HG03139 (cell line): ENCODE results near the gene CTSZ.
A peak's percentile ranks its signal among the peaks of the same experiment; 100 is the strongest.
"Not testable (repeated sequence)": the region's sequence is repeated elsewhere in the genome, so short reads cannot be mapped to it uniquely, and the experiment has no call there.

Experiments
- ATAC-seq: cut with Tn5 transposase; IDR thresholded peaks from one replicate; pipeline ENCODE4 v1.9.1; 2021; ENCODE audit not compliant: unreplicated experiment

Gene CTSZ

DNA sequence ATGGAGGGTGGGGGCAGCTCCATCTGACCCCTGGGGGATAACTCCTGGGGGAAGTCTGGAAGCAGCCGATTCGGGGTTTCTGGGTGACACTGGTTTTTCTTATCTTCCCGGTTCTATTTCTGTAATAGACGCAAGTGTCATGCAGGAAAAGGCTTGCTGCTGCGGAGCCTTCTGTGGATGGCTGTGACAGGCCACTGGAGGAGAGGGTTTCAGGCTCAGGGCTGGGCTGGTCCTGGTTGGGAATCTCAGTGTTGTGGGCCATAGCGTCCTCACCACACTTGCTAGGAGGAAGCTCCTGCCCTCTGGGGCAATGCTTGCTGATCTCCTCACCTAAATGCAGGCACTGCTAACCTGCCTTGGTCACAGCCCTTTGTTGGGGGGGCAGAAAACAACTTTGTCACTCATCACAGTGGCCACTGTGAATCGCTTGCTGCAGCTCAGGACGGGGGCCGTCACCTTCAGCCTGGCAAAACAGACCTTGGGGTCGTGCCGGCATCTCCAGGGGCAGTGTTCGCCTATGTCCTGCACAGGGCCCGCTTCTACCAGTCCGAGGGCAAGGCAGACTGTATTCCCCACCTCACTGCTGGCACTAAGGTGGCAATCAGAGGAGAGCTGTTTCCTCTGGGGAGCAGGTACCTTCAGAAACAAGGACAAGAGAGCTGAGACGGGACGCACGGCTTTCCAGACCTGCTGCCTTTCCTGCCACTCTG, 7.8 kb upstream of the CTSZ start:
- ATAC-seq: no peak

DNA sequence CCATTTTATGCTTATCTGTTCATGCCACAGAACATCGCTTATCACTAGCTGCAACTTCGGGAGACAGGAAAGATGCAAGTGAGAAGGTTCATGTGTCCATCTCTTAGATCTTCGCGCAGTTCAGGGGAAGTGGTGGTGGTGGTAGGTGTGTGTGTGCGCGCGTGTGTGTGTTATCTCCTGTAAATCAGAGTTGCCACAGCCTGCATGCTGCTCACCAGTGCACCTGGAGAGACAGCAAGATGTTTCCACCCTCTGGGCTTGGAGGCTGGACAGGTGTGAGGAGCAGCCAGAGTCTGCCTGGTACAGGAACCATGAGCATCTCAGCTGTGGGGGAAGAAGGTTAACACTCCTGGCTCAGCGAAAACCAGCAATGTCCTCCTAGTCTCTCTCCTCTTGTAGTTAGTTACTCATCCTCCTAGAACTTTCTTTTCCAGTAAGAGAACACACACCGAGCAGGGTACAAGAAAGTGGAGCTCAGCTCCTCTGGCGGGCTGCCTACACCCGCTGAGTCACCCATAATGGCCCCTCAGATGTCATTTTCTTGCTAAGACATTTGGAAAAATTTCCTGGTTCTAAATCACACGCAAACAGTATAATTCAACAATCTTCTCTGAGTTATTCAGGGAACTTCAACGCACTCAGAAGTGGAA, 7.0 kb upstream of the CTSZ start:
- ATAC-seq: no peak

DNA sequence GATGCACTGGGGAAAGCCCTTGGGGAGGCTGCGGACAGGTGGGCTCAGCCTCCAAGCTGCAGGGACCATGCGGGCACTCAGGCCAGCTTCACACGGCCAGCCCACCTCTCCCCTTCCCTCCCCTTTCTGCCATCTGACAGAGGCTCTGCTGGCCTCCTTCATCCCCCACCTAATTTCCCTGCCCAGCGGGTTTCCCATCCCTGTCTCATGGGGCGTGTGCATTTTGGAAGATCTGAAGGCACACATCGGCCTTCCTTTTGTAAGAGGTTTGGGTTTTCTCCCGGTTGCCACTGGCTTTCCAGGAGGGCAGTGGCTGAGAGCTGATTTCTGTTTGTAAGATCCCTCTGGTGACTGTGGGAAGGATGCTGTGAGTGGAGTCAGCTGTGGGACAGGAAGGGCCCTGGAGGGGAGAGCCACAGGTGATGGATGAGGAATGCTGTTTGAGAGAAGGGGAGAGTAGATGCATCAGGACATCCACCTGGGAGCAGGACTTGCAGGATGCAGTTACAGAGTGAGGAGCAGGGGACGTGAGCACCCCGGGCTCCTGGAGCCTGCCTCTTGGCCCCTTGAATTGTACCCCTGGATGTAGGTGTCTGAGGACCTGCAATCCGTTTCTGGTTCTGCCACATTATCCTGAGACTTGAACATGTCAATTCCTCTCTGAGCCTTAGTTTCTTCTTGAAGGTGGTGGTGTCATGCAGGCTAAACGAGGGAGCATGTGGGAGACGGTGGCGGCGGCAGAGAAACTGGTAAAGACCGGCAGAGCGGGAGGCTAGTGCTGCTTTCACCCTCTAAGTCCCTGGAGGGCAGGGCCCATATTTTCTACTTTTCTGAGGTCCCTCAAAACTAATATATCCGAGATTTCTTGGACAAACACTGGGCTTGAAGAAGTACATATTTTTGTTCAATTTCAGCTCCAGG, 6.2 kb upstream of the CTSZ start:
- ATAC-seq: no peak

DNA sequence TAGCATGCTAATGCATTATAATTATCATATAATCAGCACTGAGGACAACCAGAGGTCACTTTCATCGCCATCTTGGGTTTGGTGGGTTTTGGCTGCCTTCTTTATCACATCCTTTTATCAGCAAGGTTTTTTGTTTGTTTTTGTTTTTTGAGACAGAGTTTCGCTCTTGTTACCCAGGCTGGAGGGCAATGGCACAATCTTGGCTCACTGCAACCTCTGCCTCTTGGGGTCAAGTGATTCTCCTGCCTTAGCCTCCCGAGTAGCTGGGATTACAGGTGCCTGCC, 4.8 kb upstream of the CTSZ start:
- not testable (repeated sequence) for ATAC-seq

DNA sequence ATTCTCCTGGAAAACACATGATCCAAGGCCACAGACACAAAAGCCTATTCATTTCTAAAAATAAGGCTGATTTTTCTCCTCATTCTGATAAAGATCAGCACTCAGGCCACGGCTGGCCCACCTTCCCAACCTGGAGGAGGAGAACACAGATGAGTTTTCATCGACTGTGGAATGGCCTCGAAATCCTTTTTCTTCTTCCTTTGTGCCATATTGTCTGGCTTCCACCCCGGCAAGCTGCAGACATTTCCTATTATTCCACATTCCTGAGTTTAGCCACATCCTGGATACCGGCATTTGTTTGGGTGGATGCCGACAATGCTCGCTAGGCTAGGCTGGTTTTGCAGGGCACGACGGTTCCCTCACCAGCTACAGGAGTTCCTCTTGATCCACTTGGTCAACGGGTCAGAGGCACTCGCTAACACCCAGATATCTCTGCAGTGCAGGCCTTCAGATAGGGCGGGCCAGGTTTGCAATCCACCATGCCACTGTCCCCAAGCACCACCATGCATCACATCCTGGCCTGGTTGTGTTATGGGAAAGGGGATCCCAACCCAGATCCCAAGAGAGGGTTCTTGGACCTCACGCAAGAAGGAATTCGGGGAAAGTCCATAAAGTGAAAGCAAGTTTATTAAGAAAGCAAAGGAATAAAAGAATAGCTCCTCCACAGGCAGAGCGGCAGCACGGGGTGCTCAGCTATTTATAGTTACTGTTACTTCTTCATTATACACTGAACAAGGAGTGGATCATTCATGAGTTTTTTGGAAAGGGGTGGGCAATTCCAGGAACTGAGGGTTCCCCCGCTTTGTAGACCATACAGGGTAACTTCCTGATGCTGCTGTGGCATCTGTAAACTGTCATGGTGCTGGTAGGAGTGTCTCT, 4.2 kb upstream of the CTSZ start:
- no peak for ATAC-seq

DNA sequence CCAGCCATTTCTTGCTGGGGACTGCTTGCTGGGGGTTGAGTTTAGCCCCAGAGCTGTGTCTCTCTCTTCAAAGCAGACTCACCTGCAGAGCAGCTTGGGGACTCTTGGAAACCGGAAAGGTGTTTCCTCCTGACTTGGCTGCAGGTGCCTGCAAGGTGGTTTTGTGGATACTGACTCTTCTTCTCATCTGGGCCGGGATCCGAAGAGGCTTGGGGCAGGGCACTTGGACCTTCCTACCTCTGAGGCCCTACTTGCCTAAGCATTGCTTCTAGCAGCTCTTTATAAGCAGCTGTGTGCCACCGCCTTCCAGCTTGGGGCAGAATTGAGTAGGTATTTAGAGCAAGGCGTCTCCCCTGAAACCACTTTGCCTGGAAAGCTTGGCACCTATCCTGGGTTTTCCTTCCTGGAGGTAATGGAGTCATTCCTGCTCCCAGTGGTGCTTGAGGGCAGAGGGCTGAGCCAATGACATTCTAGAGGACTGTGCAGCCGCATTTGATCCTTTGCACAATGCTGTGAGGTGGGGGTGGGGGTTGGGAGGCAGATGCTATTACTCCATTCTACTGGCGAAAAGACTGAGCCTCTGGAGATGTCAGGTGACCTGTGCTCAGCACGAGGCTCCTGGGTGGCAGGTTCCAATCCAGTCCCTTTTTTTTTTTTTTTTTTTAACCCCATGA, 3.4 kb upstream of the CTSZ start:
- ATAC-seq: no peak

DNA sequence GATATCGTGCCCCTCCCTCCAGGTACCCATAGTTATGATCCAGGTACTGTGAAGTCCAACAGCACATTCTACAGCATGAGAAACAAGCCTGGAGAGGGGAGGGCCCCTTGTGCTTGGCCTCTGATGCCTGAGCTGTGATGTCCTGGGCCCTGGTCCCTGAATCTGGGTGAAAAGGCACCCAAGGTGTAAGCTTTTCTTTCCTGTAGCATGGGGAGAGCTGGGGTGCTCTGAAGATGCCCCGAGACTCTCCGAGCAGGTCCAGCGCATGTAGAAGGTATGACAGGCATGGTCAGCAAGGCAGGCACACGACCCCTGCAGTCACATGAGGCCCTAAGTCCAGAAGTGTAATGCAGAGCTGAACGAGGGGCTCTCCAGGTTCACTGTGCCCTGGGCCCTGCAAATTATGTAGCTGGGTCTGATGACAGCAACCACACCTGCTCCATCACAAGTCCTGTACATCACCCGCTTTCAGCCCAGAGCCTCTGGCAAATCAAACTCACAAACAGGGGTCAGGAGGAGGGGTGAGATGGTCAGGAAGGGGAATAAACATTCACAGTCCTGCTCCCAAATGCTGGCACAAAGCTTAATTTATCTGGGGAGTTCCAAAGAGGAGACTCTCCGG, 1.8 kb upstream of the CTSZ start:
- no peak for ATAC-seq

DNA sequence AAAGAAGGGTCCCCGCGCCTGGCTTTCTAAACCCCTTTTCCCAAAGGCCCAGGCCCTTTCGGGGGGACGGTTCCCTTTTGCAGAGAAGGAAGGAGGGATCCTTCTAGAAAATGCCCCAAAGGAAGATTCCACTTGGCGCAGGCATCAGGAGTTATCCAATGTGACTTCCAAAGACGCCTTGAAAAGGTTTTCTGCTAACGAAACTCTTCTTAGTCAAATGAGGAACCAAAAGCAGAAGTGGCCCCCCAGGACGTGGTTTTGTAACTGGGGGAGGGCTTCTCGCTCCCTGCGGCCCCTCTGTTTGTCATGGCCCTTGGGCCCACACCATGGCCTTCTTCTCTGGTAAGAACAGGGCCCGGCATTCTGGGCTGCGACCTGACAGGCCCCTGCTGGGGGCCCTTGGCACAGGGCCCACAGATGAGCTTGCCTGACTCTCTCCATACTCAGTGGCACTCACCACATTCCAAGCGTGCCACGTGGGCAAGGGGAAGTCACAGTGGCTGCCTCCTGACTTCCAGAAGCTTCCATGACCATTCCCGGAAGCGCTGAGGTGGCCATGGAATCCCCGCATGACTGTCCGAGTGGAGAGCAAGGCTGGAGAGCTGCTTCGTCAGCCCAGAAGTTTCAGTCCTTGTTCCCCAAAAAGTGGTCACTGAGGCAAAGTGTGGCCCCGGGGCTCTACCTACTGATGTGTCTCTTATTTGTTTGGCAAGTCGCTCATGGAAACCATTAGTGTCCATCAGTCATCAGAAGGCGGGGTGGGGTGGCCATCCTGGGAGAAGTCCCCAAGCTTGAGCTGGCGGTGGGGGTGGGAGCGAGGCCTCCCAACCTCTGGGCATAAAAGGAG, 834 bp upstream of the CTSZ start:
- peak; percentile 30 for ATAC-seq

DNA sequence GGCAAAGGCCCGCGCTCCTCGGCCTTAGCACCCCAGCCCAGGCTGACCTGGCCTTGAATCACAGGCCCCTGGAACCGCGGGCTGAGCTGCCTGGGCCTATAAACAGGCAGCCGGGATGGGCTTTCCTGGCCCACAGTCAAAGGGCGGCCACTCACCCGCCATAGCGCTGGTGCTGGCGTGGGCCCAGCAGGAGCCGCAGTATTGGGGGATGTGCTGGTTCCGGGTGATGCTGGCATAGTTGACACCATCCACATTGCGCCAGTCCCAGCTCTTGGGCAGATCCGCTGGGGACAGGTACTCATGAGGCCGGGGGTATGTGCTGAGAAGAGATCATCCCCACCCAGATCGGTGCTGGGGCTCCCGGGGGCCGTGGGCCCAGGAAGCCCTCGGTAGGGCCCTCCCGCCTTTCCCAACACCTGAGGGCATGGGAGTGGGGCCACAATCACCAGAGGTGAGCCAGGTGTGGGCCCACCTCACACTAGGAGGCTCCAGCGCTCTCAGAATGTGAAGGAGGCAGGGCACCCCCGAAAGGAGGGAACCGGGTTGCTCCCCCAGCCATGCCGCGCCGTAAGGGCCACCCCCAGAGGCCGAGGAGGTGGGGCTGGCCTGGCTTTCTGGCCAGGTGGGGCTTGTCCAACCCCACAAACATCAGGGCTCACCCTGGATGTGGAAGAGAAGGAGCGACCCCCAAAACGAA, 739 bp downstream of the CTSZ start:
- ATAC-seq: no peak

DNA sequence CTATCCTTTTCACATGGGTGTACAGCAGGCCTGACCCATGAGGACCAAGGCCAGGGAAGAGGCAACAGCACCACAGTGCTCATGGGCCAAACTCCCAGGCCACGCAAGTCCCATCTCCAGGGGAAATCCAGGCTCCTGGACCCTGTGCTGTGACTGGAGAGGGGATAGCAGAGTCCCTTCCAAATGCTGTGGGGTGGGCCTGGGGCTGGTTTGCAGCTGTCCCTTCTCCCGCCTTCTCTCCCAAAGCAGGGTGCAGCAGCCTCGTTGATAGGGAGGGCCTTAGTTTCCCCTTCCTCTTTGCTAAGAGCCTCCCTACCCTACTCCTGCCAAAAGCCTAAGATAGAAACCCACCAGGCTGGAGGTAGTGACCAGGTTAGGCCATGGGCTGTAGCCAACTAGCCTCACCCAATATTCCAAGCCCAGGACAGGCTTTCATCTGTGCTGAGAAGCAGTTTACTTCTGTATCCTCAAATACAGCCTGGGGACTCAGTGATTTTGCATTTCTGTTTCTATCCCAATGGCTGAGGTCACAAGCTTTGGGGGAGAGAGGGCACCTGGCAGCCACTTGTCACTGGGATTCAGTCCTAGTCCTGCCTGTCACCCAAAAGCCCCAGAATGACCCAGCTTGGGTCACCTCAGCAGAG, 1.4 kb downstream of the CTSZ start:
- ATAC-seq: no peak

DNA sequence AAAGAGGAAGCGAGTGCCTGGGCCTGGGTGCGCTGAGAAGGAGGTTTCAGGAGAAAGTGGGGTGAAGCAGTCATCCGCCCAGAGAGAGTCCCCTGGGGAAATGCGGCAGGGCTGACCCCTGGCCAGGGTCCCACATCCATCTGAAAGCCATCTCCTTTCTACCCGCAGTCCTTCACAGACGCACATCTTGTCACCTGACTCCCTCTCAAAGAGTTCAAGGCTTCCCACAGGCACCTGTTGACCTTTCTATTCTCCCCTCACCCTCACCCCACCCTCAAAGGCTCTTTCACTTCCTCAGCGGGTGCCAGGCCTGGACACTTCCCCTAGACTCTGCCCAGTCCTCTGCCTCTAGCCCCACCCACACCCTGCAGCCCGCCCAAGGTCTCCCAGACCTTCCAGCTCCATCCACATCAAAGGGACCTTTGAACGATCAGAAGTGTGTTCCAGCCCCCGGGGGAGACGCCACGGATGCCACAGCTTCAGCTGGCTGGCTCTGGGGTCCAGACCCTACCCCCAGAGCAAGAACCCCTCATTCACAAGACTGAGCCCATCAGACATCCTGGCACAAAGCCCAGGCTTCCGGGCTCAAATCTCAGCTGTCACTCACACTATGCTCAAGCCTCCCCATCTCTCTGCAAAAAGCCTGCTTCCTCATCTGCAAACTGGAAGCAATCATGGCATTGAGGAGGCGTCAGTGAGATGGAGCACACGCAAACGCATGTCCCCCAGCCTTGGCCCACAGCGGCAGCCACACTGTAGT, 2.1 kb downstream of the CTSZ start:
- ATAC-seq: peak; percentile 56

DNA sequence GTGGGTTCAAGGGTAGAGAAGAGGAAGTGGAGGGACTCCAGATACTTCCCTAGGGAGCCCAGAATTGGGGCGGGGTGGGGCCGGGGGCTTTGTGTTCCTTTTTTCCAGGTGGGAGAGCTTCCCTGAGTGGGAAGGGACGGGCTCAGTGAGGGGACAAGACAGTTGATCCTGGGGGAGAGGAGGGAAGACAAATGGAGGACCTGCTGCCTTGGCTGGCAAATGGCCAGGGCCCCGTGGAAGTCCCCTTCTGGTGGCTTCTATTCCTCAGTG, 2.6 kb downstream of the CTSZ start:
- ATAC-seq: no peak

DNA sequence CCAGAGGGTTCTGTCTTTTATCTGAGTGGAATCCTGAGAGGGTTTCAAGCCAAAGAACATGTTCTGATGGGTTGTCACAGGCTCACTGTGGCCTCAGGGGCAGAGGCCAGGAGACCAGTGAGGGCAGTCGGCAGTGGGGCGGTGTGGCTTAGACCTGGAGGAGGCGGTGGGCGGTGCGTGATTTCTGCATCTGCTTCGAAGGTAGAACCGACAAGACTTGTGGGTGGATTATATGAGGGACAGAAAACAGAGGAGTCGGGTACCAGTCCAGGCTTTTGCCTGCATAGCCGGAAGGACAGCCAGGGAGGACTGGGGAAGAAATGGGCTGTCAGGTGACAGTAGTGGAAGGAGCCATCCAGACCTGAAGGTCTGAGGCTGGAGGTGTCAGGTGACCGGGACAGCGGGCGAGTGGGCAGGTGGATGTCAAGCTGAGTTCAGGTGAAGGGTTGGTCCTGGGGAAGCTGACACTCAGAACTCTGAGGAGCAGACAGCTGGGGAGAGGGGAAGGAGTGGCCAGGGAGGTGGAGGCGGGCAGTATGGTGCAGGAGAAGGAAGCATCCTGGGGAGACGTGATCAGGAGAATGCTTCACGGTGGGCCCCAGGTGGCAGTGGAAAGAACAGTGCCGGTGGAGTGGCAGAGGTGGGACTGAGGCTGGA, 3.1 kb downstream of the CTSZ start:
- no peak for ATAC-seq

DNA sequence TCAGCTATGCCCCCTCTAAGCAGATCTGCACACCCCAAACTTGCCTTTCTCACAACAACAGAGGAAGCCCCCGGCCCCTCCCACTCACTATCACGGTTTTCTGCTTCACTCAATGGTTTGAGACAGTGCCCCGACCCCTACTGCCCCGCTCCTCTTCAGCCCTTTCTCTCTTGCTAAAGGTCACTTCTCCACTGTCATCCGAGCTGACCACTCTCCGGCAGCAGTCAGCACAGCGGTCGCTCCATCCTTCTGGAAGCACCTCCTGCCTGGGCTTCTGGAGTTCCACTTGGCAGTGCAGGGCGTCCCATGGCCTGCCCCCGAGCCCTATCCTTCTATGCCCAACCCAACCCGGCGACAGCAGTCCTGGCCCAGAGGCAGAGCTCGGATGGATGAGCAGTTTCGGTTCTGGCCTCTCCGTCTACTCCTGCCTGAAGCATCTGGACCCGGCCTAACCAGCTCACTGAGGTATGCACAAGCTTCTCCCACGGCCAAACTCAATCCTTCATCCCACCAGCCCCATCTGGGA, 4.1 kb downstream of the CTSZ start:
- no peak for ATAC-seq

DNA sequence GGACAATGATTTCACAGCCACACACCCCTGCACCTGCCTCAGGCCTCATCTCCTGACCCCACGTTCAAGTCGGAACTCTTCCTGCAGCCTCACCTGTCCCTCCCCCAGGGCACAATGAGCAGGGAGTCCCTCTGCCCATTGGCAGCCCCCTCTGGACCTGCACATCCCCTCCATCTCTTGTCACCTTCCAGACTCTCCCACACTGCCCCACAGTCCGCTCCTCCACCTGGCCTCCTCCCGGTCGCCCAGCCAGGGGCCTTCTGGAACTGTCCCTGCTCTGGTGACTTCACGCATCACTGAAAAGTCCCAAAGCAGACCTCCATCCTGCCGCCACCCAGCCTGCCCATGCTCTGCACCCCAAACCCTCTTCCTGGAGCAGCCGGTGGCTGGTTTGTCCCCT, 4.7 kb downstream of the CTSZ start:
- ATAC-seq: no peak

DNA sequence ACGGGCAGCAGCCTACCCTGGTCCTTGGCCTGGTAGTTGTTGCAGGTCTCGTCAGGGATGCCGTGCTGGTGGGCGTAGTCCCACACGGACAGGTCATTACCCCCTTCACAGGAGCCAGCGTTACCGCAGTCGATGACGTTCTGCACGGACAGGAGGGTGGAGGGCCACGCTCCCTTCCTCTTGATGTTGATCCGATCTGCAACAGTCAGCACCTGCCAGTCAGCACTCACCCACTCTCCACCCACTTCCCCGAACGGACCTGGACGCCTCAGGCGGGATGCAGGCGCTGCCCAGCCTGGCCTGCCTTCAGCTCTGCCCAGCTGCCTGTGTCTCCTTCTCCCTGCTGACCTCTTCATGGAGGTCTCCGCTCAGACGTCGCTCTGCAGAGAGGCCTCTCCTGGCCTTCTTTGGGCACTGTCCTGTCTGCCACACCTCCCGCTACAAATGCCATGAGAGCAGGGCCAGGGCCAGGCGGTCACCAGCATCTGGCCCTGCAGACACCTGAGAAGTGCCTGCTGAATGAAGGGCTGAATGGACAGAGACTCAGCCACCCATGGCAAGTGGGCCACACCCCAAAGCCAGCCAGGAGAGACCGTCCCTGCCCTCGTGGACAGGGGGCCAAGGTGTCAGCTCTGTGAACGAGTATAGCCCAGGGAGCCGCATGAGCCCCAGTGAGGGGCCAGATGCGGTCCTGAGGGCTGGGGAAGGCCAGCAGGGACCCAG, 5.4 kb downstream of the CTSZ start:
- ATAC-seq: no peak
